ENCODE data around the gene TBC1D14.

Gene TBC1D14

GRCh38 chr4:6991771-6992557, 82.3 kb downstream of the TBC1D14 start:
- FAIRE-seq (no peak), DNase-seq (ENCODE audit: insufficient read length, low spot score) (no peak)

DNA sequence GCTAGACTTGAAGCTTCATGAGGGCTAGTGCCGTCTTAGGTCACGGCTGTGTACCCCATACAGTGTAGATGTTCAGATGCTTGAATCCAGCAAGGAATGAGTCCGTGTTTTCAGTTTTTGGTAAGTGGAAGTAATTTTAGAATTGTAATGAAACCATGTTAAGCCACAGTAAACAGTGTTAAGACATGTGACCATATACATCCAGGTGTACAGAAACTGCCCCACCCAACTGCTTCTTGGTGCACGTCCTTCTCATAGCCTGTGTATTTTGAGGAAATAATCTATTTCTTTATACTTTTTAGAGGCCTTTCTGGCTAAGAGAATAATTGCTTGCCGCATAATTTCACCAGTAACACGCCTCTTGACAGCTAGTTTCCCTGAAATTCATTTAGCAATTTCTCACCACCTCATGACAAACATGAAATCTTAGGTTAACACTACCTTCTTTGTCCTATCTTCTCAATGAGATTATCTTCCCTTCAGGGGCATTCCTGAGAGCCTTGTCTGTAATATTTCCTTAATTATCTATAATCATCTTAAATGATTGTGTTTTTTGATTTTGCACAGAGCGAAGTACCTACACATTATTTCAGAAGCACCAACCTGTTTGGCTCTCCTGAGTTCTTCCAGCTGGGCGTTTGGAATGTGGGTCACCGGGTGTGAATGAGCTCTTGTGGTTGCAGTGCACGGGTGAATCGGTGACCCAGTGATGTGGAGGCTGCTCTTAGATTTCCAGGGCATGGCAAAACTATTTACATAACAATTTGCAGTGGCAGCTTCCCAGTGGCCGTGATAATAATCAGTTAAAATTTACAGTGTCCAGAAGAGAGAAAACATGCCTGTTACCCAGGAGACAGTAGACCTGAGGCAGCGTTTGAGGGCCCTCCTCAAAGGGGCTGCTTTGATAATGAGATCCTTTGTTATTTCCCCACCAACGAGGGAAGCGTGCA, 83.4 kb downstream of the TBC1D14 start:
- no peak for TF ChIP-seq CTCF (IDR thresholded peaks at IDR 0.05; ENCODE audit: insufficient read depth, missing control alignments)
- no peak for DNase-seq (ENCODE audit: insufficient read length, low spot score)
- FAIRE-seq, result no peak

More at GRCh38 chr4:6991771-6992557, 82.3 kb downstream of the TBC1D14 start:
- TF ChIP-seq CTCF (IDR thresholded peaks at IDR 0.05; ENCODE audit: insufficient read depth, missing control alignments), result no peak

- no peak for TF ChIP-seq CTCF (IDR thresholded peaks at IDR 0.05; ENCODE audit: insufficient read depth, missing control alignments)
- FAIRE-seq, result no peak
- no peak for DNase-seq (ENCODE audit: insufficient read length, low spot score)
Observed at GRCh38 chr4:6996481-6996880, 86.9 kb downstream of the TBC1D14 start.

DNA sequence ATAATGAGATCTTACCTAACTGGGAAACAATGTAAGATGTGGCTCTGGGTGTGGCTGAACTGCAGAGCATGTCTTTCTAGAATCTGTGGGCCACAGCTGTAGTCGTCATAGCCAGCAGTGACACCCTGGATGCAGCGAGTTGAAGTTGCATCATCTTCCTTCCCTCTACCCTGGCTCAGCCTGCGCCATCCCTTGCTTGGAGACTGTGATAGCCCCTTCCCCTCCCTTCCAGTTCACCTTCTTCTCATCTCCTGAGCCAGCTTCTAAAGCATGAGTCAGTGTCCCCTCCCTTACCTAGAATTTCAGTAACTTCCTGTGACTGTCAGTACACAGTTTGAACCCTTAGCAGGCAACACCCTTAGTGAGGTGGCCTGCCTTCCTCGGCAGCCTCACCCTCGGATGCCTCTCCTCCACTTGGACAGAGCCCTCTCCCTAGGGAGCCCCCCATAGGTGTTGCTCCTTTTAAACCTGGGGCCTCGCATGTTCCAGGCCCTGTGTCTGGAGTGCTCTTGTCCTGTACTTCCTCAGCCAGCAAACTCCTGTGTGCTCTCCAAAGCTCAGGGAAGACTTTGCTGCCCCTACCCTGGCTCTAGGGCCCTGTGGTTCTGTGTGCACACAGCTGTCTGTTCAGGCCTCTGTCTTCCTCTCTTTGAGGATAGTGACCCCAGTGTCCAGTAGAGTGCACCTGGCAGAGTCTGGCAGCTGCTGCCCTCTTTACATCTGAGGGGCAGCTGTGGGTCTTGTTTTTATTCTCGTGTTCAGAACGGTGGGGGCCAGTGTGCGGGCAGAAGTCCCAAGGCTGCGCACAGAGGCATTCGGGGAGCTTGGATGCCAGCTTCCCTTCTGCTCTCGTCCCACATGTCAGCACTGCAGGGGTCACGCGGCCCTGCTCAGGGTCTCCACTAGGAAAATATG, 89.8 kb downstream of the TBC1D14 start:
- FAIRE-seq, result no peak
- DNase-seq (ENCODE audit: insufficient read length, low spot score), result no peak
- TF ChIP-seq CTCF (IDR thresholded peaks at IDR 0.05; ENCODE audit: insufficient read depth, missing control alignments), result no peak

GRCh38 chr4:7000421-7001176, 91.0 kb downstream of the TBC1D14 start:
- FAIRE-seq (no peak), DNase-seq (ENCODE audit: insufficient read length, low spot score) (no peak)
- TF ChIP-seq CTCF (IDR thresholded peaks at IDR 0.05; ENCODE audit: insufficient read depth, missing control alignments), result no peak

DNA sequence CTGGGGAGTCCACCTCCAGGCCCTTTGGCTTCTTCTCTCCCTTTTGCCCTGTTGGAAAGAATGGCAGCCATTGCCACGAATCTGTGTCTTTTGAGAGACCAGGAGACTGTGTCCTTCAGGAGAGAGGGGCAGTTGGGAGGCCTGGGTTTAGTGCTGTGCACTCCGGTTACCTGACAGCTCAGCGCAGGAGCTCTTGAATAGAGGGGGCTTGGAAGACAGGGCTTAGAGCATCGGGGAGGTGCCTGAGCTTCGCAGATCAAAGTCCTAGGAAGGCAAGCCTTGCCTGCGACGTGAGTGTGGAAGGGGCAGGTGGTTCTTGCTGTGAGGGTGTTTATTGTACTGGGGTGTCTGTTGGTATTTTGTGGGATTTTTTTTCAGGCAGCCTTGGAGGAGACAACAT, 91.6 kb downstream of the TBC1D14 start:
- no peak for TF ChIP-seq CTCF (IDR thresholded peaks at IDR 0.05; ENCODE audit: insufficient read depth, missing control alignments)
- DNase-seq (ENCODE audit: insufficient read length, low spot score) (no peak), FAIRE-seq (no peak)
